NCI-H2029 (cell line): ENCODE data around the gene SPEF1.
A peak's percentile ranks its signal among the peaks of the same experiment; 100 is the strongest.

Source experiments
- DNase-seq: peaks from one replicate; lab custom pipeline; 2025; lab: John Stamatoyannopoulos, UW

SPEF1 gene

GRCh38 chr20:3766422-3767109 is 14.7 kb downstream of the SPEF1 start:
- no peak for DNase-seq

- no peak for DNase-seq
Measured at GRCh38 chr20:3765171-3765882, 15.9 kb downstream of the SPEF1 start.

GRCh38 chr20:3764659-3765058 is 16.6 kb downstream of the SPEF1 start:
- DNase-seq: no peak

GRCh38 chr20:3763671-3764601 is 17.3 kb downstream of the SPEF1 start:
- no peak for DNase-seq

GRCh38 chr20:3760655-3761348 is 20.4 kb downstream of the SPEF1 start:
- DNase-seq: no peak

- no peak for DNase-seq
Measured at GRCh38 chr20:3759884-3760283, 21.4 kb downstream of the SPEF1 start.

- DNase-seq: no peak
Measured at GRCh38 chr20:3759316-3759823, 21.9 kb downstream of the SPEF1 start.

- DNase-seq: no peak
Measured at GRCh38 chr20:3758566-3758965, 22.7 kb downstream of the SPEF1 start.

GRCh38 chr20:3757268-3757667 is 24.0 kb downstream of the SPEF1 start:
- DNase-seq: no peak

GRCh38 chr20:3755814-3756480 is 25.3 kb downstream of the SPEF1 start:
- DNase-seq: no peak

GRCh38 chr20:3755269-3755668 is 26.0 kb downstream of the SPEF1 start:
- DNase-seq: no peak

GRCh38 chr20:3754276-3754630 is 27.0 kb downstream of the SPEF1 start:
- DNase-seq: no peak

GRCh38 chr20:3753501-3754275 is 27.6 kb downstream of the SPEF1 start:
- DNase-seq: no peak

- DNase-seq: peak; percentile 41
Measured at GRCh38 chr20:3753098-3753497, 28.1 kb downstream of the SPEF1 start.

- no peak for DNase-seq
Measured at GRCh38 chr20:3752386-3752759, 28.9 kb downstream of the SPEF1 start.

- peak; percentile 54 for DNase-seq
Measured at GRCh38 chr20:3751675-3752385, 29.4 kb downstream of the SPEF1 start.

- no peak for DNase-seq
Measured at GRCh38 chr20:3751305-3751674, 30.0 kb downstream of the SPEF1 start.

- peak; percentile 25 for DNase-seq
Measured at GRCh38 chr20:3749689-3750531, 31.3 kb downstream of the SPEF1 start.

- no peak for DNase-seq
Measured at GRCh38 chr20:3749087-3749688, 32.1 kb downstream of the SPEF1 start.
